WTC11 (cell line): ENCODE results near the gene PPFIBP1.

ENCODE experiments used
- CREM ChIP-seq: sonication (generic); formaldehyde crosslinking; IDR thresholded peaks from 2 replicates; pipeline ENCODE4 v1.8.1; 2022; ENCODE audit warnings: mild to moderate bottlenecking, missing genetic modification reagents, moderate library complexity
- JUN ChIP-seq: sonication (generic); formaldehyde crosslinking; IDR thresholded peaks from 2 replicates; pipeline ENCODE4 v1.8.0; 2023; ENCODE audit warnings: mild to moderate bottlenecking, missing genetic modification reagents
- SP1 ChIP-seq: sonication (generic); formaldehyde crosslinking; conservative IDR thresholded peaks from 2 replicates; pipeline ENCODE4 v1.8.1; 2022; ENCODE audit warnings: missing genetic modification reagents
- ZNF138 ChIP-seq: sonication (generic); formaldehyde crosslinking; conservative IDR thresholded peaks from 2 replicates; pipeline ENCODE4 v1.8.1; 2022; ENCODE audit warnings: mild to moderate bottlenecking, moderate library complexity, missing genetic modification reagents
- TF ChIP-seq, protein P1 (sequence below): fragments of 200-600 bp; IDR thresholded peaks from 2 replicates; pipeline ENCODE4 v1.8.0; 2022; ENCODE audit warnings: antibody characterized with exemption
- TF ChIP-seq, protein P2 (sequence below): sonication (generic); formaldehyde crosslinking; IDR thresholded peaks from 2 replicates; pipeline ENCODE4 v1.8.1; 2022; ENCODE audit warnings: low read depth, missing genetic modification reagents, borderline replicate concordance
- TF ChIP-seq, protein P3 (sequence below): sonication (generic); formaldehyde crosslinking; conservative IDR thresholded peaks from 2 replicates; pipeline ENCODE4 v1.8.1; 2022; ENCODE audit warnings: mild to moderate bottlenecking, missing genetic modification reagents
- TF ChIP-seq, protein P4 (sequence below): fragments of 250-450 bp; sonication (Bioruptor Pico); IDR thresholded peaks from 2 replicates; pipeline ENCODE4 v2.1.2; 2022; ENCODE audit warnings: mild to moderate bottlenecking, moderate library complexity

DNA sequence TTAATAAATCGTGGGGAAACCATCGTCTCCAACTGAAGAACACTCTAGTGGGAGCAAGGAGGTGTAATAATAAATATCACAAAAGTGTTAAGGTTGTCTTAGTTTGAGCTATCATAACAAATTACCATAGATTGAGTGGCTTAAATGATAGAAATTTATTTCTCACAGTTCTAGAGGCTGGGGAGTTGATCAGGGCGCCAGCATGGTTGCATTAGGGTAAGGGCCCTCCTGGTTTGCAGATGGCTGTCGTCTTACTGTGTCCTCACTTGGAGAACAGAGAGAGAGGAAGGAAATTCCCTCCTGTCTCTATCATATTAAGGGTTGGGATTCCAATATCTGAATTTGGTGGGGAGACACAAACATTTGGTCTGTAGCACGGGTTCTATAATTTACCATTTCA lies 219.6 kb downstream of the PPFIBP1 start:
- TF ChIP-seq, protein P1, sequence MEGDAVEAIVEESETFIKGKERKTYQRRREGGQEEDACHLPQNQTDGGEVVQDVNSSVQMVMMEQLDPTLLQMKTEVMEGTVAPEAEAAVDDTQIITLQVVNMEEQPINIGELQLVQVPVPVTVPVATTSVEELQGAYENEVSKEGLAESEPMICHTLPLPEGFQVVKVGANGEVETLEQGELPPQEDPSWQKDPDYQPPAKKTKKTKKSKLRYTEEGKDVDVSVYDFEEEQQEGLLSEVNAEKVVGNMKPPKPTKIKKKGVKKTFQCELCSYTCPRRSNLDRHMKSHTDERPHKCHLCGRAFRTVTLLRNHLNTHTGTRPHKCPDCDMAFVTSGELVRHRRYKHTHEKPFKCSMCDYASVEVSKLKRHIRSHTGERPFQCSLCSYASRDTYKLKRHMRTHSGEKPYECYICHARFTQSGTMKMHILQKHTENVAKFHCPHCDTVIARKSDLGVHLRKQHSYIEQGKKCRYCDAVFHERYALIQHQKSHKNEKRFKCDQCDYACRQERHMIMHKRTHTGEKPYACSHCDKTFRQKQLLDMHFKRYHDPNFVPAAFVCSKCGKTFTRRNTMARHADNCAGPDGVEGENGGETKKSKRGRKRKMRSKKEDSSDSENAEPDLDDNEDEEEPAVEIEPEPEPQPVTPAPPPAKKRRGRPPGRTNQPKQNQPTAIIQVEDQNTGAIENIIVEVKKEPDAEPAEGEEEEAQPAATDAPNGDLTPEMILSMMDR, result no peak
- TF ChIP-seq, protein P2, sequence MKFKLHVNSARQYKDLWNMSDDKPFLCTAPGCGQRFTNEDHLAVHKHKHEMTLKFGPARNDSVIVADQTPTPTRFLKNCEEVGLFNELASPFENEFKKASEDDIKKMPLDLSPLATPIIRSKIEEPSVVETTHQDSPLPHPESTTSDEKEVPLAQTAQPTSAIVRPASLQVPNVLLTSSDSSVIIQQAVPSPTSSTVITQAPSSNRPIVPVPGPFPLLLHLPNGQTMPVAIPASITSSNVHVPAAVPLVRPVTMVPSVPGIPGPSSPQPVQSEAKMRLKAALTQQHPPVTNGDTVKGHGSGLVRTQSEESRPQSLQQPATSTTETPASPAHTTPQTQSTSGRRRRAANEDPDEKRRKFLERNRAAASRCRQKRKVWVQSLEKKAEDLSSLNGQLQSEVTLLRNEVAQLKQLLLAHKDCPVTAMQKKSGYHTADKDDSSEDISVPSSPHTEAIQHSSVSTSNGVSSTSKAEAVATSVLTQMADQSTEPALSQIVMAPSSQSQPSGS, result no peak
- TF ChIP-seq JUN (CRISPR knock-in tag), result no peak
- no peak for TF ChIP-seq CREM (CRISPR knock-in tag)
- TF ChIP-seq, protein P3, sequence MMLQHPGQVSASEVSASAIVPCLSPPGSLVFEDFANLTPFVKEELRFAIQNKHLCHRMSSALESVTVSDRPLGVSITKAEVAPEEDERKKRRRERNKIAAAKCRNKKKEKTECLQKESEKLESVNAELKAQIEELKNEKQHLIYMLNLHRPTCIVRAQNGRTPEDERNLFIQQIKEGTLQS (CRISPR knock-in tag), result no peak
- TF ChIP-seq, protein P4, sequence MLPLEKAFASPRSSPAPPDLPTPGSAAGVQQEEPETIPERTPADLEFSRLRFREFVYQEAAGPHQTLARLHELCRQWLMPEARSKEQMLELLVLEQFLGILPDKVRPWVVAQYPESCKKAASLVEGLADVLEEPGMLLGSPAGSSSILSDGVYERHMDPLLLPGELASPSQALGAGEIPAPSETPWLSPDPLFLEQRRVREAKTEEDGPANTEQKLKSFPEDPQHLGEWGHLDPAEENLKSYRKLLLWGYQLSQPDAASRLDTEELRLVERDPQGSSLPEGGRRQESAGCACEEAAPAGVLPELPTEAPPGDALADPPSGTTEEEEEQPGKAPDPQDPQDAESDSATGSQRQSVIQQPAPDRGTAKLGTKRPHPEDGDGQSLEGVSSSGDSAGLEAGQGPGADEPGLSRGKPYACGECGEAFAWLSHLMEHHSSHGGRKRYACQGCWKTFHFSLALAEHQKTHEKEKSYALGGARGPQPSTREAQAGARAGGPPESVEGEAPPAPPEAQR (CRISPR knock-in tag), result no peak
- no peak for TF ChIP-seq ZNF138 (CRISPR knock-in tag)
- no peak for TF ChIP-seq SP1 (CRISPR knock-in tag)
